22Rv1 (cell line): ENCODE results near the gene PRDM15.

Experiments
- ZFX ChIP-seq: fragments of 450-650 bp; IDR thresholded peaks from 2 replicates; pipeline ENCODE4 v1.6.1; 2017; ENCODE audit warnings: antibody characterized with exemption, borderline replicate concordance
- TF ChIP-seq, protein P1 (sequence below): fragments of 450-650 bp; IDR thresholded peaks from 2 replicates; pipeline ENCODE4 v1.5.1; 2017; ENCODE audit warnings: mild to moderate bottlenecking

GRCh38 chr21:41892726-41893125, 13.6 kb upstream of the PRDM15 start:
- TF ChIP-seq, protein P1, sequence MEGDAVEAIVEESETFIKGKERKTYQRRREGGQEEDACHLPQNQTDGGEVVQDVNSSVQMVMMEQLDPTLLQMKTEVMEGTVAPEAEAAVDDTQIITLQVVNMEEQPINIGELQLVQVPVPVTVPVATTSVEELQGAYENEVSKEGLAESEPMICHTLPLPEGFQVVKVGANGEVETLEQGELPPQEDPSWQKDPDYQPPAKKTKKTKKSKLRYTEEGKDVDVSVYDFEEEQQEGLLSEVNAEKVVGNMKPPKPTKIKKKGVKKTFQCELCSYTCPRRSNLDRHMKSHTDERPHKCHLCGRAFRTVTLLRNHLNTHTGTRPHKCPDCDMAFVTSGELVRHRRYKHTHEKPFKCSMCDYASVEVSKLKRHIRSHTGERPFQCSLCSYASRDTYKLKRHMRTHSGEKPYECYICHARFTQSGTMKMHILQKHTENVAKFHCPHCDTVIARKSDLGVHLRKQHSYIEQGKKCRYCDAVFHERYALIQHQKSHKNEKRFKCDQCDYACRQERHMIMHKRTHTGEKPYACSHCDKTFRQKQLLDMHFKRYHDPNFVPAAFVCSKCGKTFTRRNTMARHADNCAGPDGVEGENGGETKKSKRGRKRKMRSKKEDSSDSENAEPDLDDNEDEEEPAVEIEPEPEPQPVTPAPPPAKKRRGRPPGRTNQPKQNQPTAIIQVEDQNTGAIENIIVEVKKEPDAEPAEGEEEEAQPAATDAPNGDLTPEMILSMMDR, result no peak
- no peak for TF ChIP-seq ZFX
